ENCODE data around the gene TBX2.

GRCh38 chr17:61402978-61403800 is 3.5 kb downstream of the TBX2 start:
- TF ChIP-seq POLR2A (IDR thresholded peaks at IDR 0.05; ENCODE audit: low read depth, low read length): no peak
- no peak for TF ChIP-seq NFYB (IDR thresholded peaks at IDR 0.05; ENCODE audit: insufficient read depth, low read depth, low read length)
- no peak for TF ChIP-seq CTCF (IDR thresholded peaks at IDR 0.05 in 2 of 3, conservative IDR thresholded peaks at IDR 0.05 in 1 of 3; ENCODE audit: control insufficient read depth in 2 of 3, extremely low read depth in 1 of 3, insufficient read depth in 1 of 3, low read depth in 3 of 3, low read length in 3 of 3)
- no peak for TF ChIP-seq POLR2AphosphoS5 (IDR thresholded peaks at IDR 0.05; ENCODE audit: low read length)
